HTR-8/SVneo (cell line): ENCODE results near the gene CAPN5.
A peak's percentile ranks its signal among the peaks of the same experiment; 100 is the strongest.

Source experiments
- DNase-seq: peaks from one replicate; pipeline ENCODE4 v3.0.0; 2011; ENCODE audit warnings: low spot score, mixed read lengths; ENCODE audit not compliant: insufficient read length
- FAIRE-seq: peaks from 2 replicates; lab custom pipeline; 2011; peaks lifted over from hg19 to GRCh38; lab: Jason Lieb, UNC

Gene CAPN5

DNA sequence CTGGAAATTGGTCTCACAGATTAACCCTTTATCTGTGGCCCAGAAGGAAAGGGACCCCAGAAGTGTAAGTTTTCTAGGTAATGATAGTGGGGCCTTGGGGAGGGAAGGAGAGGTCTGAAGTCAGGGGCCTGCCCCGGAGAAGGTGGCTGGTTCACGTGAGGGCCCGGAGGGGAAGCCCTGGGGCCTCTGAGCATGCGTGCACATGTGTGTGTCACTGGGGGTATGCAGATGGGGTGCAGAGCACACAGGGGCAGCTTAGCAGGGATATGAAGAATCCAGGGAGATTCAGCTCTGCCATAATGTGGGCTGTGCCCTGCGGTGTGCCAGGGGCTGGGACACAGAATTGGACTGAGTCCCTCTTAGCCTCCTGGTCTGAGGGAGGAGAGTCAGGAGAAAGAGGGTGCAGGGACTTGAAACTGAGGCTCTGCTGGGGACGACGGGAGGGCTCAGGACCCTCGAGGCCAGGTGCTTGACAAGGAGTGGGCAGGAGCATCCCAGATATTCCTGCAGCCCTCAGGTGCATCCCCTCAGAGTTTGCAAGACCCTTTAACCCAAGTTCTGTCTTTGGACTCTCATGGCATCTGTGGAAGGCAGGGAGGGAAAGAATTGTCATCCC, 76.7 kb downstream of the CAPN5 start:
- DNase-seq (no peak), FAIRE-seq (no peak)

- no peak for FAIRE-seq
- no peak for DNase-seq
Observed at GRCh38 chr11:77144196-77144856, 77.6 kb downstream of the CAPN5 start.

- DNase-seq (no peak), FAIRE-seq (no peak)
Observed at GRCh38 chr11:77144857-77145428, 78.2 kb downstream of the CAPN5 start.

GRCh38 chr11:77146261-77147035, 79.7 kb downstream of the CAPN5 start:
- FAIRE-seq = no peak
- DNase-seq = no peak

- DNase-seq (no peak), FAIRE-seq (no peak)
Observed at GRCh38 chr11:77147036-77147315, 80.2 kb downstream of the CAPN5 start.

DNA sequence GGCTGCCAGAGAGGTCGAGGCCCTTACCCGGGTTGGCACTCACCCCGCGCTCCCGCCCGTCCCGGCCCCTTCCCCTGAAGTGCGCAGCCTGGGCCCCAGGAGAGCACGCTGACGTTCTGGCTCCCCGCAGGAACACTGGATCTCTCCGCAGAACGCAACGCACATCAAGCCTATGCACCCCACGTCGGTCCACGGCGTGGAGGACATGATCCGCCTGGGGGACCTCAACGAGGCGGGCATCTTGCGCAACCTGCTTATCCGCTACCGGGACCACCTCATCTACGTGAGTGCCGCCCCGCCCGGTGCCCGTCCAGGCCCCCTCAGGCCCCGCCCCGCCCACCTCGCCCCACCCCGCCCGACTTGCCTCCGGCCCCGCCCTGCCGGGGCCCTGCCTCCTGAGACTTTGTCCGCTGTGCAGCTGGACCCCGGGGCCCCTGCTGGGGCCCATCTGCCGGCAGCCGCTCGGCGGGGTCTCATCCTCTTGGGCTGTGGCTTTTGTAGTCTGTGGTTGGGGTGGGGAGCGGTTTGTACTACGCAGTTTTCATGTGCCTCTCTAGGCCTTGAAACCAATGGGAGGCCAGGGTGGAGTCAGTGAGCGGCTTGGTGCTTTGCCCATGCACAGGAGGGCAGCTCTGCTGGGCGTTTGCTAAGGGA, 81.0 kb downstream of the CAPN5 start:
- DNase-seq (no peak), FAIRE-seq (no peak)

DNA sequence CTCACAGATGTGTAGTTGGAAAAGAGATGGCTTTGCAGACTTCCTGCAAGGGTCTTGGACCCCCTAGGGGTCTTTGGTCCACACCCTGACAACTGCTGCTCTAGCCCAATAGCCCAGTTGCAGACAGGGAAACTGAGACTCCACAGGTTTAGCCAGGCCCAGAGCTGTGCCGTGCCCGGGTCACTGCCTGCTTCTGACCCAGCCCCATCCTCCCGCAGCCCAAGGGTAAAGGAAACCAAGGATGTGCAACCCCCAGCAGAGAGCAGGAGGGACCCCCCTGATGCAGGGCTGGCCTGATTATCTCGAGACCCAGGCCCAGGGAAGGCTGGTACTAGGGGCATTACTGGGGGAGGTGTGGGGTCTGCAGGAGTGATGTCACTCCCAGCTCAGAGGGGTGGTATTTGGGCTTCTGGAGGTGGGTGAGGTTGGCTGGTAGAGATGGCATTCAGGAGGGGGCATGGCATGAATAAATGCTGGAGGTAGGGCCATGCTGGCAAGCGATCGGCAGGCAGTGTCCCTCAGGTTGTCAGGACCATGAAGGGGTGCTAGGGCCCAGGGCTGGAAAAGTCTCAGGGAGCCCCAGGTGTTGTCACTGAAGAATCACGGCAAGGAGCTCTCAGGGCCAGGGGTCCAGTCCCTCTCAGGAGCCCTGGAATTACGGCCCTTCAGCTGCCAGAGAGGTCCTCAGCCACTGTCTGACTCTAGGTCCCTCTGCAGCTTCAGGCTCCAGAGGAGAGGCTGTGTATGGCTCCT, 82.4 kb downstream of the CAPN5 start:
- FAIRE-seq (no peak), DNase-seq (no peak)

- FAIRE-seq (no peak), DNase-seq (no peak)
Observed at GRCh38 chr11:77149716-77150392, 83.1 kb downstream of the CAPN5 start.

- FAIRE-seq (no peak), DNase-seq (no peak)
Observed at GRCh38 chr11:77150836-77151235, 84.1 kb downstream of the CAPN5 start.

DNA sequence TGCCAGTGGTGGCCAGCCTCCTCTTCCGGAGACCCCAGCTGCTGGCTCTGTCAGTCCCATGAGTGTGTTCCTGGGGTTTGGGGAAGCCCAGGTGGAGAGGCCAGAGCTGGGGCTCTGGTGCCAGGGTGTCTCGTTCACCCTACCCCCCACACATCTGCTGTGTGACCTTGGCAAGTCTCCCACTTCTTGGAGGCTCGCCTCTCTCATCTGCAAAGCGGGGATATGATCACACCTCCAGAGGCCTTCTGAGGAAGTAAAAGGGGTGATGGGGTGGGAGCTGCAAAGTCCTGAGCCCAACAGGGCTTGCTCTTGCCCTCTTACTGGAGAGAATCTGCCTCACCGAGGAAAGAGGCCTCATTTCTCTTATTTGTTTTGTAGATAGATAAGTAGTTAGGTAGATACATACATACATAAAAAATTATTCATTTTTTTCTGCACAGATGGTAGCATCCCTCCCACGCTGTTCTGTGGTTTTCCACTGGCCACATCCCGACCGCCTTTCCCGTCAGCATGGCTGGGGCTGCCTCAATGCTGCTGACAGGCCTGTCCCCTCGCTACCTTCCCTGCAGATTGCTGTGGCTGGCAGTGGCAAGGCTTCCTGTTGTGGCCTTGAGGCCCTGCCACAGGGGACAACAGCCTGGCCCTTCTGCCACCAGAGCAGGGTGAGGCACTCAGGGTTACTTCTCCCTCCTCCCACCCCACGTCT, 85.2 kb downstream of the CAPN5 start:
- FAIRE-seq (peak; percentile 80), DNase-seq (no peak)

GRCh38 chr11:77152846-77153245, 86.1 kb downstream of the CAPN5 start:
- no peak for DNase-seq
- FAIRE-seq = no peak

- DNase-seq (no peak), FAIRE-seq (no peak)
Observed at GRCh38 chr11:77153276-77154185, 86.8 kb downstream of the CAPN5 start.

- FAIRE-seq = peak; percentile 85
- DNase-seq = no peak
Observed at GRCh38 chr11:77154381-77155081, 87.8 kb downstream of the CAPN5 start.

DNA sequence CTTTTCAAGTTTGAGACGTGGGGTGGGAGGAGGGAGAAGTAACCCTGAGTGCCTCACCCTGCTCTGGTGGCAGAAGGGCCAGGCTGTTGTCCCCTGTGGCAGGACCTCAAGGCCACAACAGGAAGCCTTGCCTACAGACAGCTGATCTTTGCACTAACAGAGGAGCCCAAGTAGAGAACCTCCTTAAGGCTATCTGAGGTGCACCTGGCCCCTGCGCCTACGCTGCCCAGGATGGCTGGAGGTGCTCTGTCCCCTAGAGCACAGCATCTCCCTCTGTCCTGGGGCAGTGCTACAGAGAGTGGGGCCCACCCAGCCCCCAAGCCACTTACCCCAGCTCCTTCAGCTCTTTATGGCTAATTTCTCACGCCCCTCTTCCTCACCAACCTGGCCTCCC, 88.3 kb downstream of the CAPN5 start:
- FAIRE-seq = no peak
- DNase-seq = no peak

GRCh38 chr11:77155556-77156130, 88.9 kb downstream of the CAPN5 start:
- DNase-seq (no peak), FAIRE-seq (no peak)

DNA sequence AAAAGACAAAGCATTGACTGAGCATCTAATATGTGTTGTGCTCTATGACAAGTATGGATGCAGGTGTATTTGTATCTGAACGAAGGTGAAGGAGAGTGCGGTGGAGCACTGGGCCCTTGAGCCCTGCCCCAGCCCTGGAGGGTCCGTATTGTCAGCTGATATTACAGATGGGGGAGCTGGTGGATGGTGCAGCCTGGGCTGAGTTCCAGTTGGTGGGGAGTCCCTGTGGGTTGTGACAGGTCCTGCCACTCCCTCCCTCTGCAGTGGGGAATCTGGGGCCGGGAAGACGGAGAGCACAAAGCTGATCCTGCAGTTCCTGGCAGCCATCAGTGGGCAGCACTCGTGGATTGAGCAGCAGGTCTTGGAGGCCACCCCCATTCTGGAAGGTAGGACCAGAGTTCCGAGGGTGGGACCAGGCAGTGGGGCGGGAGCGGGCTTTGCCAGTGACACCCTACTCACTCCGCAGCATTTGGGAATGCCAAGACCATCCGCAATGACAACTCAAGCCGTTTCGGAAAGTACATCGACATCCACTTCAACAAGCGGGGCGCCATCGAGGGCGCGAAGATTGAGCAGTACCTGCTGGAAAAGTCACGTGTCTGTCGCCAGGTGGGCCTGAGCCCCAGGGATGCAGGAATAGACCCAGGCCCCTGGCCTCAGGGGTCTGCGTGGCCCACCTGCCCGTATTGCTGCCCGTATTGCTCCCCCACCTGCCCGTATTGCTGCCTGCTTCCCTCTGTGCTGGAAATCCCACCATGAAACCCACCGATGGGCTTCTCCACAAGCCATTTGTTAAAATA, 89.8 kb downstream of the CAPN5 start:
- DNase-seq (no peak), FAIRE-seq (no peak)
